Measurements from ENCODE around the gene TAF5.

TAF5 gene

GRCh38 chr10:103367782-103368518 lies at the start of gene TAF5:
TAF5 (plus strand) TSS chr10:103367976; CDS start chr10:103367990, 14 bp downstream.
- in situ Hi-C loops (cut with MboI; ENCODE audit: low sequenced_read_pairs, unreplicated experiment) = no loop called here

GRCh38 chr10:103327906-103328305 lies 39.9 kb upstream of the TAF5 start:
- peak; percentile 28 for DNase-seq (ENCODE audit: low spot score)
- in situ Hi-C loops (cut with MboI; ENCODE audit: low sequenced_read_pairs, unreplicated experiment) = no loop called here
- TF ChIP-seq, protein P1, sequence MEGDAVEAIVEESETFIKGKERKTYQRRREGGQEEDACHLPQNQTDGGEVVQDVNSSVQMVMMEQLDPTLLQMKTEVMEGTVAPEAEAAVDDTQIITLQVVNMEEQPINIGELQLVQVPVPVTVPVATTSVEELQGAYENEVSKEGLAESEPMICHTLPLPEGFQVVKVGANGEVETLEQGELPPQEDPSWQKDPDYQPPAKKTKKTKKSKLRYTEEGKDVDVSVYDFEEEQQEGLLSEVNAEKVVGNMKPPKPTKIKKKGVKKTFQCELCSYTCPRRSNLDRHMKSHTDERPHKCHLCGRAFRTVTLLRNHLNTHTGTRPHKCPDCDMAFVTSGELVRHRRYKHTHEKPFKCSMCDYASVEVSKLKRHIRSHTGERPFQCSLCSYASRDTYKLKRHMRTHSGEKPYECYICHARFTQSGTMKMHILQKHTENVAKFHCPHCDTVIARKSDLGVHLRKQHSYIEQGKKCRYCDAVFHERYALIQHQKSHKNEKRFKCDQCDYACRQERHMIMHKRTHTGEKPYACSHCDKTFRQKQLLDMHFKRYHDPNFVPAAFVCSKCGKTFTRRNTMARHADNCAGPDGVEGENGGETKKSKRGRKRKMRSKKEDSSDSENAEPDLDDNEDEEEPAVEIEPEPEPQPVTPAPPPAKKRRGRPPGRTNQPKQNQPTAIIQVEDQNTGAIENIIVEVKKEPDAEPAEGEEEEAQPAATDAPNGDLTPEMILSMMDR (IDR thresholded peaks at IDR 0.05; ENCODE audit: borderline replicate concordance, control extremely low read depth, extremely low read depth, insufficient read depth, missing control alignments) = no peak

More at GRCh38 chr10:103367782-103368518, at the start of gene TAF5:
- peak; percentile 91 for DNase-seq (ENCODE audit: low spot score)
- TF ChIP-seq, protein P1 (IDR thresholded peaks at IDR 0.05; ENCODE audit: borderline replicate concordance, control extremely low read depth, extremely low read depth, insufficient read depth, missing control alignments) = no peak

DNA sequence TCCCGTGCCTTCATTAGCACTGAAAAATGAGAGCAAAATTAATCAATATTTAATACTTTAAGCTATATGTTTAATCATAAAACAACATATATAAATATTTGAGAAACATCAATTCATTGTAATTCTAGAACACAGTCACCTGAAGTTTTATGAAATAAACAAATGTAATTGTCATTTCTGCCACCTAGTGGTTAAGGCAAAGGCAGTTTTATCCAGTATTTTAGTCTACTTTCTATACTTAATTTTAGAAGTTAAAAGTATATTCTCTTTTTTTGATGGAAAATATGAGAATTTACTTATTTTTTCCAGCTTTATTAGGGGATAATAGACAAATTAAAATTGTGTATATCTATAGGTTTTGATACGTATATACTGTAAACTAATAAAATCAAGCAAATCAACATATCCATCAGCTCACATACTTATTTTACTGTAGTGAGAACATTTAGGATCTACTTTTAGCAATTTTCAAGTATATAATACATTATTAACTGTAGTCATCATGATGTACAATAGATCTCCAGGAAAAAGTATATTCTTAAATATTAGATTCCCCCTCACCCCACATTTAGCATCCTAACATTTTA lies 33.7 kb upstream of the TAF5 start:
- TF ChIP-seq, protein P1 (IDR thresholded peaks at IDR 0.05; ENCODE audit: borderline replicate concordance, control extremely low read depth, extremely low read depth, insufficient read depth, missing control alignments) = peak; percentile 40
- DNase-seq (ENCODE audit: low spot score) = peak; percentile 45
- in situ Hi-C loops (cut with MboI; ENCODE audit: low sequenced_read_pairs, unreplicated experiment) = no loop called here

DNA sequence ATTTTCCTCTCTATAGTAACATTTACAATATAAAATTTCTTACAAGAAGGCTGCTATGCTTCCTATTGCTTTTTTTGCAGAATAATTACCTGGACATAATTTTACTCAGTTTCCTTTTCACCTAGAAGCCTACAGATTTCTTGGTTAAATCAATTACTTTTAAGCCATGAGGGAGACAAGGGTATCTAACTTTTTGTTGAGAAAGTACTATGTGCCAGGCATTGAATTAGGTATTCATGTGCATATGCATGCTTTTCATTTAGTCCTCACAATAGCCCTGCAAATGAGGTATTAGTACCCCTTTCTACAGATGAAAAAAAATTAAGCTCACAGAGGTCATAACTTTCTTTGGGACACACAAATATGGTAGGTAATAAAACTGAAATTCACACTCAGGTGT lies 33.2 kb upstream of the TAF5 start:
- TF ChIP-seq, protein P1 (IDR thresholded peaks at IDR 0.05; ENCODE audit: borderline replicate concordance, control extremely low read depth, extremely low read depth, insufficient read depth, missing control alignments) = no peak
- DNase-seq (ENCODE audit: low spot score) = no peak
- in situ Hi-C loops (cut with MboI; ENCODE audit: low sequenced_read_pairs, unreplicated experiment) = no loop called here

- DNase-seq (ENCODE audit: low spot score) = no peak
- TF ChIP-seq, protein P1 (IDR thresholded peaks at IDR 0.05; ENCODE audit: borderline replicate concordance, control extremely low read depth, extremely low read depth, insufficient read depth, missing control alignments) = no peak
- in situ Hi-C loops (cut with MboI; ENCODE audit: low sequenced_read_pairs, unreplicated experiment) = no loop called here
These were observed 31.4 kb upstream of the TAF5 start for GRCh38 chr10:103336370-103336769.

DNA sequence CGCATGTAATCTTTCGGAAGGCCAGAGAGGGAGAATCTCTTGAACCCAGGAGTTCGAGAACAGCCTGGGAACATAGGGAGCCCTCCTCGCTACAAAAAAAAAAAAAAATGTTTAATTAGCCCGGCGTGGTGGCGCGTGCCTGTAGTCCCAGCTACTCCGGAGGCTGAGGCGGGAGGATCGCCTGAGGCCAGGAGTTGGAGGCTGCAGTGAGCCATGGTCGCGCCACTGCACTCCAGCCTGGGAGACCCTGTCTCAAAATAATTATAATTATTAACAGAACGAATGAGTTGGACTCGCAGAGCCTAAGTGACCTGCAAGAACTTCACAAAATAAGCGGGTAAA lies 17.6 kb upstream of the TAF5 start:
- DNase-seq (ENCODE audit: low spot score) = no peak
- in situ Hi-C loops (cut with MboI; ENCODE audit: low sequenced_read_pairs, unreplicated experiment) = no loop called here
- TF ChIP-seq, protein P1 (IDR thresholded peaks at IDR 0.05; ENCODE audit: borderline replicate concordance, control extremely low read depth, extremely low read depth, insufficient read depth, missing control alignments) = no peak

Data from GM13976 (cell line).